ENCODE data around the gene TNIP2. TPM values are rescaled to one million over a fixed set of nuclear protein-coding genes. Genes with fewer than 3 reads are reported as not detected.
A peak's percentile ranks its signal among the peaks of the same experiment; 100 is the strongest.

Gene TNIP2
- total and polyA plus RNA-seq, 3 donors from 2014 or later, result 35.1 to 108 (median 99.7) TPM

- 55 to 81% methylated on average over 2 of the region's 2 CpGs for WGBS, 2 donors
- no peak for DNase-seq
- no peaks in the 10 kb centered on the region for H3K27me3 ChIP-seq
- H3K4me3 ChIP-seq, result no peak overlapping the region
- H3K36me3 ChIP-seq (ENCODE audit: low read depth, missing control alignments), result no peaks in the 10 kb centered on the region
- no peak for TF ChIP-seq POLR2A (IDR thresholded peaks at IDR 0.05)
- no peak for TF ChIP-seq CTCF (IDR thresholded peaks at IDR 0.05)
- intact Hi-C loops (cut with DNase I; ENCODE audit: low total_unique reads), result no loop called here
- H3K9me3 ChIP-seq, result no peaks in the 10 kb centered on the region
- peak overlapping the region; percentile 18 to 45 for H3K27ac ChIP-seq
- peaks cover 19% of the 10 kb centered on the region for H3K4me1 ChIP-seq
Observed at GRCh38 chr4:2733844-2734574, 22.1 kb downstream of the TNIP2 start.

- peak overlapping the region; percentile 18 to 45 for H3K27ac ChIP-seq
- WGBS, 2 donors, result 60 to 61% methylated on average over 15 to 21 of the region's 21 CpGs
- no peak for TF ChIP-seq POLR2A (IDR thresholded peaks at IDR 0.05)
- no peak for TF ChIP-seq CTCF (IDR thresholded peaks at IDR 0.05)
- no peaks in the 10 kb centered on the region for H3K36me3 ChIP-seq (ENCODE audit: low read depth, missing control alignments)
- DNase-seq, result no peak
- H3K4me3 ChIP-seq, result no peak overlapping the region
- no peaks in the 10 kb centered on the region for H3K9me3 ChIP-seq
- intact Hi-C loops (cut with DNase I; ENCODE audit: low total_unique reads), result no loop called here
- H3K27me3 ChIP-seq, result no peaks in the 10 kb centered on the region
- H3K4me1 ChIP-seq, result peaks cover 19% of the 10 kb centered on the region
Observed at GRCh38 chr4:2733001-2733843, 22.9 kb downstream of the TNIP2 start.

GRCh38 chr4:2732526-2732925 lies 23.6 kb downstream of the TNIP2 start:
- Histone ChIP-seq H3K27ac (no peak overlapping the region), H3K4me1 (peaks cover 19% of the 10 kb centered on the region), H3K27me3 (no peaks in the 10 kb centered on the region), H3K9me3 (no peaks in the 10 kb centered on the region), H3K36me3 (ENCODE audit: low read depth, missing control alignments) (no peaks in the 10 kb centered on the region), H3K4me3 (no peak overlapping the region)
- intact Hi-C loops (cut with DNase I; ENCODE audit: low total_unique reads), result no loop called here
- TF ChIP-seq CTCF (IDR thresholded peaks at IDR 0.05) (no peak), POLR2A (IDR thresholded peaks at IDR 0.05) (no peak)
- whole genome bisulfite sequencing, 2 donors, result 79 to 90% methylated on average over 4 to 6 of the region's 6 CpGs
- no peak for DNase-seq

GRCh38 chr4:2731907-2732317 lies 24.2 kb downstream of the TNIP2 start:
- Histone ChIP-seq H3K27me3 (no peaks in the 10 kb centered on the region), H3K4me1 (peaks cover 19% of the 10 kb centered on the region), H3K9me3 (no peaks in the 10 kb centered on the region), H3K27ac (no peak overlapping the region), H3K36me3 (ENCODE audit: low read depth, missing control alignments) (no peaks in the 10 kb centered on the region), H3K4me3 (no peak overlapping the region)
- no peak for TF ChIP-seq POLR2A (IDR thresholded peaks at IDR 0.05)
- TF ChIP-seq CTCF (IDR thresholded peaks at IDR 0.05), result no peak
- no peak for DNase-seq
- WGBS, 2 donors, result 87 to 90% methylated on average over 25 to 28 of the region's 28 CpGs
- intact Hi-C loops (cut with DNase I; ENCODE audit: low total_unique reads), result no loop called here
